GM11168 (cell line): Measurements from ENCODE around the gene DUS4L.

Experiments
- in situ Hi-C: fragments of 300-500 bp; cut with MboI; formaldehyde crosslinking; loops from one replicate; pipeline ENCODE4 v1.12.0; 2022; ENCODE audit warnings: low sequenced_read_pairs; ENCODE audit not compliant: unreplicated experiment

Gene DUS4L

DNA sequence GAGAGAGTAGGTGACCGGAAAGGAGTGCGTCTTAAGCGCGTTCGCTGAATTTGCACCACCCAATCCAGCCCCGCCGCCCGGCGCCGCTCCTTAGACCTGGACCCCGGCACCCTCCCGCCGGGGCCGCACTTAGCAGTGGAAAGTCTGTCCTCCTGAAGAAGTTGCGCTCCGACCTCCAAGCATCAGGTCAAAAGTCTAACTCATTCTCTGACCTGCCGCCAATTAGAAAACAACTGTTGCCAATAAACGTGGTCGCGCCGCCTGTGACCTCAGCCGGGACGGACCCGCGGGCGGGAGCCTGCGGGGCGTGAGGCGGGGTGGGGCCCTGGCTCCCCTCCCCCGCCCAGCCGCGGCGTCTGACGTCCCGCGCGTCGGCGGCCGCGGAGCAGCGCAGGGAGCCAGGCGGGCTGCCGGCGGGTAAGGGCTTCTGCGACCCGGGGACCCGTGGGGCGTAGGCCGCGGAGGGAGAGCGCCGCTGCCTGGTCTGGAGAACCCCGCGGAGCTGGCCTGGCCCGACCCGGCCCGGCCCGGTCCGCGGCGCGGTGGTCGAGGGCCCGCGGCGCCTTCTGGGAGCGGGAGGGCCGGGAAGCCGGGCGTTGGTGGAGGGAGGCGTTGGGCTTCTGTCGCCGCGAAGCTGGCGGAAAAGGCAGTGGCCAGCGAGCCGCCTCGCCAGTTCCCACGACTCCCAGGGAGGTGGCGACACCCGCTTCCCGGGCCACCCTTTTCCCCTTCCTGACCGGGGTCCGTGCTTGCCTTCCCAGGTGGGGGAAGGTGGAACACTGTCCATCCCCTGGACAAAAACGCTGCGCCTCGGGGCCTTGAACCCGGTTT, 16.3 kb downstream of the DUS4L start, which contains the start of gene BCAP29:
BCAP29 (plus strand) TSS at position 362 of the 831 bp plus-strand sequence. CDS start 527 bp downstream, outside the sequence.
- in situ Hi-C loops, result no loop called here

- in situ Hi-C loops, result no loop called here
These were observed 17.1 kb downstream of the DUS4L start for GRCh38 chr7:107580716-107581383.

DNA sequence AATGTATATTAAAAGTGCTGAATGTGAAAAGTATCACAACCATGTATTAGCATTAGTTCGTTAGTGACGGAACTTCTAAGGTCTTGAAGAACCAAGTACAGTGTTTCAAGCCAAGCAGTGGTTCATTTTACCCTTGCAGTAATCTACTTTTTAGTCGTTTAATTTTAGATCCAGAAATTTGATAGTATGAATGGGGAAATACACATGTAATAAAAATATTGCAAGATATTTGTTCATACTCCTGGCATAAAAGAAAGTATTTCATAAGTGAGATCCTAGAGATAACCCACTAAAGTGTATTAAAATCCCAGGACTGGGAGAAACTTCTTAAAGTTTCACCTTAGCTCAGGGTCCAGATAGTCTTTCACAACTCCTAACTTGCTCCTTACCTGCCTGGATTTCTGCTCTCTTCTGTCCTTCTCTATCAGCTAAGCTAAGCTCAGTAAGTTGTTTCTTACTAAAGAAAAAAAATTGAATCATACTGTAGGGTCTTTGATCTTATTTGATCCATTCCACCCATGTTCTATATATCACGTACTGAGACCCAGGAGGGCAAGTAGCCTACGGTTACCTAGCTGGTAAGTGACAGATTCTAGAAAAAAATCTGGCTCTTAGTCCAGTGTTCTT, 17.7 kb downstream of the DUS4L start:
- in situ Hi-C loops, result no loop called here

DNA sequence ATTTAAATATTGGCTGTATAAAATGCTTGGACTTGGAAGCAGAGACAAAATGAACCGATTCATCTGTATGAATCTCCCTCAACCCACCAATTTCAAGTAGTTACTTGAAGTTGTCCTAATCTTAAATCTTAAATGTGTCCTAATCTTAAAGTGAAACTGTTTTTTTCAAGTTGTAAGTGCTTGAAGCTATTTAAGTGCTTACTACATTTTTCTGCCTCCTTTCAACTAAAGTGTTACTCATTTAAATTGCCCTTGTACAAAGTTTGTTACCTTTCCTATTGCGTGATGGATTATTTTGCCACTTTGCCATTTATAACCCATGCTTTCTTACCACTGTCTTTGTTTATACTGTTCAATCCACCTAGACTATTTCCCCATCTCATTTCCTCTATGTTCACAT, 19.1 kb downstream of the DUS4L start:
- in situ Hi-C loops, result no loop called here

DNA sequence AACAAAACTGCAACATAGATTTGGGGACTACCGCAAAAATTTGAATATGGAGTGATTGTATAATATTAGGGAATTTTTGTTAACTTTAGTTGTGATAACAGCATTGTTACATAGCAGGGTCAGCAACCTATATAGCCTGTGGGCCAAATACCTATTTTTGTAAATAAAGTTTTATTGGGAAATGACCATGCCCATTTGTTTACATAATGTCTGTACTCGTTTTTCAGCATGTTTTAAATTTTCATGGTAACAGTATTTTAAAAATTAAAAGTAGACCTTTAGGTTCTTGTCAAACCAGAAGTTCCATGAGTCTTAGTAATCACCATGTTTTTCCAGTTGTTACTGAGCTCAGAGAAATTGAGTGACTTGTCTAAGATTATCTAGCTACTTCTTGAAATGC, 20.9 kb downstream of the DUS4L start:
- in situ Hi-C loops, result no loop called here

- in situ Hi-C loops, result no loop called here
These were observed 24.9 kb downstream of the DUS4L start for GRCh38 chr7:107588529-107589130.

GRCh38 chr7:107591421-107591820, 27.6 kb downstream of the DUS4L start:
- in situ Hi-C loops, result no loop called here

- in situ Hi-C loops, result no loop called here
These were observed 28.7 kb downstream of the DUS4L start for GRCh38 chr7:107592361-107593024.

DNA sequence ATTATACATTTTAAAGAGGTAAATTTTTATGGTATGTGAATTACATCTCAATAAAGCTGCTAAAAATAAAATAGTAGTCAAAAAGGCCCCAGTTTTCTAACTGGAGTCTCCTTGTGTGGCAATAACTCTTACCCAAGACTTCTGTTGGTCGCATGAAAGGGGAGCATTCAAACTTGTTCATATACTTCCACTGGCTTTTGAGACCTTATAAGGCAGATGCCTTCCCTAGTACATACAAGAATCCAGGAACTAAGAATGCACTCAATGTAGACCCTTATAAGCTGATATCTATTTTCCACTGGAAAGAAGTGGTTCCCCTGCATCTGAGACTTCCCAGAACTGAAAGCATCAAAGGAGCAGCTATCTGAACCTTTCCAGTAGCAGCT, 29.2 kb downstream of the DUS4L start:
- in situ Hi-C loops, result no loop called here

- in situ Hi-C loops, result no loop called here
These were observed 31.4 kb downstream of the DUS4L start for GRCh38 chr7:107594961-107595737.

- in situ Hi-C loops, result no loop called here
These were observed 33.3 kb downstream of the DUS4L start for GRCh38 chr7:107596881-107597581.

DNA sequence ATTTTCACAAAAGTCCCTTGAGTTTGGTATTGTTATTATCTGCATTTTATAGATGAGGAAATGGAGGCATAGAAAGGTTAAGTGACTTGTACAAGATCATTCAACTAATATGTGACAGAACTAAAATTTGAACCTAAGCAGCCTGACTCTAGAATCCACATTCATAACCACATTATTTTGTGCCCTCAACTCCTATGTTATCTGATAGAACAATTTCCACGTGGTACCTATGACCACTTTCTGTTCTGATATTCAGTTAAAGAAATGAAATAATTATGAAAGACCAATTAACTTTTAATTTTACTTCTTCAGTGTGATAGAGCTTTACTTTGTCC, 33.8 kb downstream of the DUS4L start:
- in situ Hi-C loops, result no loop called here

- in situ Hi-C loops, result no loop called here
These were observed 34.2 kb downstream of the DUS4L start for GRCh38 chr7:107597953-107598352.

DNA sequence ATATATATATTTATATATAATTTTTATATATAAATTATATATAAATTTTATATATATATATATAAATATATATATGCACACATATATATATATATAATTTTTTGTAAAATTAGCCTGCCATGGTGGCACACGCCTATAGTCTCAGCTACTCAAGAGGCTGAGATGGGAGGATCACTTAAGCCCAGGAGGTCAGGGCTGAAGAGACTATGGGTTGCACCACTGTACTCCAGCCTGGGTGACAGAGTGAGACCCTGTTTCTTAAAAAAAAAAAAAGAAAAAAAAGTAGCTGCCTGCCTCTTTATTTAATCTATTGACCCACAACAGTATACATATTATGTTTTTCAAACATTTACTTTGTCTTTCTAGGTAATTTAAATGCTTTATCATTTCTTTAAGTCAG, 35.5 kb downstream of the DUS4L start:
- in situ Hi-C loops, result no loop called here

- in situ Hi-C loops, result no loop called here
These were observed 37.0 kb downstream of the DUS4L start for GRCh38 chr7:107600816-107601215.

DNA sequence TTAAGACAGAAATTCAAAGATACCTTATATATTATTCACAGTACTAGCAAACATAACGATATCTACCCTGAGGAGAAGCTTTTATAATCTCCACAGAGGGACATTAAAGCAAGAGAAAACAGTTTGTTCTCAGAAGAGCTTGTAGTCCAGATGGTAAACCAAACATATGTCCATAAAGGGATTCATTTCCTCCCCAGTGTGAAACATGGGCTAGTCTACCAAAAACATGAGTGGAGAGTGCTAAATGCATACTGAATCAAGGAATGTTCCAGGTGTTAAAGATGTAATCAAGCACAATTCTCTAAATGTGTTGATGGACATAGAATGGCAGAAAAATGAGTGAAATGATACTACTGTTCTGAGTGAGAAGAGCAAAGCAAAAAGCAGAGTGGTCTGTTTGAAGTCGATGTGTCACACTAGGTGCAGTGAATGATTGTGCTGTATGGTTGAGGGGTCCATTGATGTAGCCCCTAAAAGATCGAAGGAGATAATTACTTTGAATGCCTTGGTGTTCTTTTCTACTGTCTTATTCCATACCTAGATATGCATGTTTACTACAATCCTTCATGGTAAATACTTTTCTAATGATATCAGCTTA, 41.5 kb downstream of the DUS4L start:
- in situ Hi-C loops, result no loop called here

DNA sequence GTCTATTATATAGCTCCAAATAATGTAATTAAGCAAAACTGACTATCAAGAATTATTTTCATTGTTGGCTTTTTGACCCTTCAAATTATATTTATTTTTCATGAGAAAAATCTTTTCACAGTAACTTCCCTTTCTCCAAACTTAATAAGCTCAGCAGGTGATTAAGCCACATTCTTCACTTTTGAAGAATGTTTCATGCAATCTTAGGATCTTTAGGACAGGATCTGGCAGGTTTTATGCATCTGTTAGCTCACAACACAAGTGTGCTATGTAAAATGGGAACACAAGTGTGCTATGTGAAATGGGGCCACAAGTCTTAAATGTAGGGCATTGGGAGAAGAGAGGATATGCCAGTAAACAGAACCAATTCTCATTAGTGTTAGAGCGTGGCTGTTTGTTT, 42.5 kb downstream of the DUS4L start:
- in situ Hi-C loops, result no loop called here

DNA sequence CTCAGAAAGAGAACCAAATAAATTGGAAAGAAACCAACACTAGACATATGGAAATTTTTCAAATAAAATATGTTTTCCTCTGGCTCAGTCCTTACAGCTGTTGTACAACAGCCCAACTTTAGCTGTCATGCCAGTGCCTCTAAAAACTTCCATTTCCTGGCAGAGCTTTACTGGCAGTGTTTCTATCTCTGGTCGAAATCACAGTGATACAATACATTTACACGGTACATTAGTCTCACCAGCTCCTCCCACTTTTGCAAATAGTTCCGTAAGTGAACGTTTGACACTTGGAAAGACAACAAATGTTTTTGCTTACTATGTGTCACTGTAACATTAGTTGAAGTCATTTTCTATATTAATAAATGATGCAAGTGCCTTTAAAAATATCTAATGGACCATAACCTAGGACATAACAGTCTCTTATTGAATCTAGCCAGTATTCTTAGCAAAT, 46.1 kb downstream of the DUS4L start:
- in situ Hi-C loops, result no loop called here

DNA sequence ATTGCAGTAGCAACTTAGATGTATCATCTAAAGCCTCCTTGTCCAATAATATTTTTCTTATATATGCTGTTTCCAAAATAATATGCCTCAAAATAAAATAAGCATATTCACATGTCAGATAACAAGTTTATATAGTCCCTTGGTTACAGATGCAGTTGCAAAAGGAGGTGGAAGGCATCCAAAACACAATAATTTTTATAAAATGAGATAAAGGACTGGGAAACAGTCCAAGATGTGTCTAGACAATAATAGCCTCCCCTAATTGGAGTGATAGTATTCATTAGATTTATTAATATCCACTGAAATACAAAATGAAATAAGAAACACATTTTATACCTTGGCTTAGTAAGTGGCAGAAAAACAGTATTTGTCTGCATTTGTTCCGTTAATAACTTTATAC, 46.6 kb downstream of the DUS4L start:
- in situ Hi-C loops, result no loop called here
